GM21360 (cell line): ENCODE results near the gene SSU72.
"Not testable (repeated sequence)": the region's sequence is repeated elsewhere in the genome, so short reads cannot be mapped to it uniquely, and the experiment has no call there.

Experiments used
- ATAC-seq: cut with Tn5 transposase; IDR thresholded peaks from one replicate; pipeline ENCODE4 v1.9.1; 2021; ENCODE audit warnings: mild to moderate bottlenecking, moderate library complexity; ENCODE audit not compliant: unreplicated experiment

Gene SSU72

DNA sequence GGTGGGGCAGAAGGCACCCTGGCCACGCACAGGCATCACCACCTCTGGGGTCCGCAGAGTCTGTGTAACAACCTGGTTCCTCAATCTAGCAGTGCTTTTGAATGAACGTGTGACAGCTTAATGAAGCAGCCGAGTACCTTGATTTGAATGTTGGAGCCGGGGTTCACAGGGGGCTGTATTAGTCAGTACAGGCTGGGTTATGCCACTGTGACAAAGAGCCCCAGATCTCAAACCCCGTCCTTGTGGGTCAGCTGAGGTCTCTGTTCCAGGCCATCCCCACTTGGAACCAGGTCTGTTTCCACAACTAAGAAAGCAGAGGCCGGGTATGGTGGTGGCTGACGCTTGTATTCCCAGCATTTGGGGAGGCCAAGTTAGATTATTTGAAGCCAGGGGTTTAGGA lies 44.7 kb downstream of the SSU72 start:
- no peak for ATAC-seq

DNA sequence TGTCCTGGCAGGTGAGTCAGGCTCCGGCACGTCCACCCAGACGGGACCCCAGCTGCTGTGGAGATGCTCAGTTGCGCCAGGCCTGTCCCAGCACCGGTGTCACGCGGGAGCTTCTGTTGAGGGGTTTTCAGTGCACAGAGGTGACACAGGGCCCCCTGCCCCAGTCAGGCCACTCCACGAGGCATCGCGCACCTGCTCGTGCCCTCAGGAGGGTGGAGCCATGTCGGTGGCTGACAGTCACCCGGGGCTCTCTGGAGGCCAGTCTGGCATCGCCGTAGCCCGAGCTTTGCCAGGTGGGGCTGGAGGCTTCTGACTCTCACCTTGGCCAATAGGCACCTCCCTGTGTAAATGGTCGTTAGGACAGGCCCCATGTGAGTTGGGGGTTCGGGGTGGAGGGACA lies 45.3 kb downstream of the SSU72 start:
- no peak for ATAC-seq

DNA sequence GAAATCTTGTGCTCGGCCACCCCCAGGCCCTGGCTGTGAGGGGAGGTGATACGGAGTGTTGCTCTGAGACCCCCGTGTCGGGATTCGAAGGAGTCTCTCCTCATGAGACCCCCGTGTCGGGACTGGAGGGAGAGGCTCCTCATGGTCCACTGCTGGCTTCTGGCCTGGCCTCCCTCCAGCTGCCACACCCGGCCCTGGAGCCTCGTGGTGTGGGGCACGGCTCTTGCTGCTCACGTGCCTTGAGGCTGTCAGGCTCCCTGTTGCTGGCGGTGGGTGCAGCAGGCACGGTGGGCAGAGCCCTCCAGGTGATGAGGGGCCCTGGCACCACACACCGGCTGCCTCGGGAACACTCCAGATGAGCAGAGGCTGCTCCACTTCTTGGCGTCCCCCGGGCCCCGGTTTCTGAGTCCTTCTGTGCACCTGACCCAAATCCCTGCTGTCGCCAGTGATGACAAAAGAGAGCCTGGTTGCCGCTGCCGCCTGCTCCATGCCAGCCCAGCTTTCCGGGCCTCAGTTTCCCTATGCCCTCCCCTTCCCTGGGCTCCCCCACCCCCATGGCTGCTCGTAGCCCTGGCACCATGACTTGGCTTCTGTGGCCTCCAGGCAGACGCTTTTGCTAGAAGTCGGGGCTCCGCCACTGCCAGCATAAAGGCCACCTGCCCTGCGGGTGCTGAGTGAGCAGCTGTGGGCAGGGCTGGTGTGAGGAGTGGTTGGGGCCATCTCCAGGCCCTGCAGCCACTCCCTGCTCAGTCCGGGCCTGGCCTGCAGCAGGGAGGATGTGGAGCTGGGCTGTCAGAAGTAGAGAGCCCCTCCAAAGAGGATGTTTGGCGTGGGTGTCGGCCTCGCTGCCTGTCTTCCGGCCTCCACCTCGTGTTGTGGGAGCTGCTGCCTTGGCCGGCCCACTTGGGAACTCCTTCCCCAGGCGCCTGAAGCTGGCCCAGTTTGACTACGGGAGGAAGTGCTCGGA lies 46.1 kb downstream of the SSU72 start:
- no peak for ATAC-seq

DNA sequence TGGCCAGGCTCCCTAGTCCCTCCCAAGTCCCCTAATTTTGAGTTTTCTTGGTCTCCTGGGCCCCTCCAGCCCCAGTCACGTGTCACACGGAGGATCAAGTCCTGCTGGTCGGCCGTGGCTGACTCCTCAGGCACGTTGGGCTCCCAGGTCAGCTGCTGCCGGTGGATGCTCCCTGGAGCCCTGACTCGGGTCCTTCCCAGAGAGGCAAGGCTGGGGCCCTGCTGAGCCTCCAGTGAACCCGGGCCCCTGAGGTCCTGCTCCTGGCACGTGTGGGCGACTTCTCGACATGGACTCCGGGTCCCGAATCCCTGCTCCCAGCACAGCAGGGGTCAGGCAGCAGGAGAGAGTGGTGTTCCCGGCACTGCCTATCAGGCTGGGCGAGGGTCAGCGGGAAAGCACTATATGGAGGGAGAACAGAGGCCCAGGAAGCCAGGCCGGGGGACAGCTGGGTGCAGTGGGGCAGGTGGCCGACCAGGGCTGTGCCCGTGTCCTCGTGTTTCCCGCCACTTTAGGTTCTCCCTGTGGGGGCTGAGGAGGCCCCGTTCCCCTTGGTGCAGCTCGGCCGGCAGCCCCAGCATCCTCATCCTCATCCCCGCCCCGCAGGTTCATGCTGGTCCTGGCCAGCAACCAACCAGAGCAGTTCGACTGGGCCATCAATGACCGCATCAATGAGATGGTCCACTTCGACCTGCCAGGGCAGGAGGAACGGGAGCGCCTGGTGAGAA lies 47.4 kb downstream of the SSU72 start:
- ATAC-seq = no peak

DNA sequence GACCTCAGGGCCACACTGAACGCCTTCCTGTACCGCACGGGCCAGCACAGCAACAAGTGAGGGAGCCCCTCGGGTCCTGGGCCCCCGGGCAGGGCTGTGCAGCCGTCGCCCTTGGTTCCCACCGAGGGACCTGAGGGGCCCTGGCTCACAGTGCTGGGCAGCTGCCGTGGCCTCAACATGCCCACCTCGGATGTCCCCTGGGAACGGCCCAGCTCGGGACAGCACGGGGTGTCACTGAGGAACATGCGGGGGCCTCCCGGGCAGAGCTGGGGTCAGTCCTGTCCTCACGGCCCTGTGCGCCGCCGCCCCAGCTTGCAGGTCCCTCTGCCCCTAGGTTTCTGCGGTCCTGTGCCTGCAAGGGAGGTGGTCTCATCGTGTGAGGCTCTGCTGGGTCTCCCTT lies 48.2 kb downstream of the SSU72 start:
- not testable (repeated sequence) for ATAC-seq

DNA sequence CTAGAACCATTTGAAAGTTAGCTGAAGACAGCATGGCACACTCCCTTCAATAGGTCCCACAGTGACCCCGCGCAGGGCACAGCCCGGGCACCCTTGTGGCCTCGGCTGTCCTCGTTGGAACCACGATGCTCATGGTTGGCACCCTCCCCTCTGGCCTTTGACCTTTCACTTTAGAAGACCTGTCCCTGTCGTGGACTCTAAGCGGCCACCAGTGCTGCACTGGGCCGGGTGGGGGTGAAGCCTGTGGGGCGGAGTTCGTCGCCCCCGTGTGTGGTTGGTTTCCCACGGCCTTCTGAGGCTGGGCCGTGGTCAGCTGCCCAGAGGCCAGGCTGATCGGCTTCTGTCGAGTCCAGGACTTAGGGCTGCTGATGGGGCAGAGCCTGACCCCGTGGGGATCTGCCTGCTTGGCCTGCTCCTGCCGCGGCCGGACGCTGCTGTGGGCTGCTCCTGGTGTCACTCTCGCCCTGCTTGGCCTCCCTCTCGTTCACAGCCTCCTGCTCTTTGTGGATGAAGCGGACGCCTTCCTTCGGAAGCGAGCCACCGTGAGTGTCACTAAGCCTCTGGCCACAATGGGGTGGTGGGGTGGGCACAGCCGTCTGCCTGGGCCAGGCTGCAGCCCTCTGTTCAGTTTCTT lies 49.8 kb downstream of the SSU72 start:
- not testable (repeated sequence) for ATAC-seq

DNA sequence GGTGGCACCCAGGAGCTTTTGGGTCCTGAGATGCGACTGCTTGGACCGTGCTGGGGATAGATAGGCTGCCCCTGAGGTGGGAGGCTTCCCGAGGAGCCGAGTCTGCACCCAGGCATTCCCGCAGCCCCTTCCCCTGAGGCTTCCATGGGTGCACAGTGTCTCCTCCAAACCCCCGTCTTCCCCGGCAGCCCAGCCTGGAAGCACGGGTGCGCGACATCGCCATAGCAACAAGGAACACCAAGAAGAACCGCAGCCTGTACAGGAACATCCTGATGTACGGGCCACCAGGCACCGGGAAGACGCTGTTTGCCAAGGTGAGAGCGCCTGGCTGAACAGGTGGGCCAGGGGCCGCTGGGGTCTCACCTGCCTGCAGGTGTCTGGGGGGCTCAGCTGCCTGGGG lies 51.0 kb downstream of the SSU72 start:
- not testable (repeated sequence) for ATAC-seq

DNA sequence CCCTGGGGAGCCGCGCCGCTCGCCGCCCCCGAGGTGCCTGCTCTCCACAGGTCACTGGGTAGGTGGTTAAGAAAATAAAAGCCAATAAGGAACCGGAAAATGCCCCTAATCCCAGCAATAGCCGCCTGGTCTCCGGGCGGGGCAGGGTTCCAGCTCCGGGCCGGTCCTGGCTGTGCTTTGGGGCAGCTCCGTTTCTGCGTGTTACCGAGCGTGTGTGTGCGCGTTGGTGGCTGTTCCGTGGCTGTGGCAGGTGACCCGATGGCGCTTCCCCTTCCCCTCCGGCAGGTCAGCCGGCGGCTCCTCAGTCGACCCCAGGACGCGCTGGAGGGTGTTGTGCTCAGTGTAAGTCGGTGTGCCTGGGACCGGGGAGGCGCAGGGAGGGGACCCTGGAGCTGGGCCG lies 51.4 kb downstream of the SSU72 start:
- not testable (repeated sequence) for ATAC-seq

DNA sequence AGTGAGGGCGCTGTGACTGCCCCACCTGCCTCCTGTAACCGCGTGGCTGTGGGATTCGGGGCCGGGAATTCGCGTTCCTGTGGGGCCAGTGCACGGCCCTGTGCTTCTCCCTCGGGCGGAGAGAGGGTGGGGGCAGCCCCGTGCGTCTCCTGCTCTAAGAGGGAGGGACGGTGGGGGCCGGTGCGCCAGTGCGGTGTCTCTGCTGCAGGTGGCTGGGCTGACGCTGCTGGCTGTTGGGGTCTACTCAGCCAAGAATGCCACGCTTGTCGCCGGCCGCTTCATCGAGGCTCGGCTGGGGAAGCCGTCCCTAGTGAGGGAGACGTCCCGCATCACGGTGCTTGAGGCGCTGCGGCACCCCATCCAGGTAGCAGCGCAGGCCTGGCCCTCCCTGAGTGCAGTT lies 52.1 kb downstream of the SSU72 start:
- ATAC-seq = not testable (repeated sequence)

DNA sequence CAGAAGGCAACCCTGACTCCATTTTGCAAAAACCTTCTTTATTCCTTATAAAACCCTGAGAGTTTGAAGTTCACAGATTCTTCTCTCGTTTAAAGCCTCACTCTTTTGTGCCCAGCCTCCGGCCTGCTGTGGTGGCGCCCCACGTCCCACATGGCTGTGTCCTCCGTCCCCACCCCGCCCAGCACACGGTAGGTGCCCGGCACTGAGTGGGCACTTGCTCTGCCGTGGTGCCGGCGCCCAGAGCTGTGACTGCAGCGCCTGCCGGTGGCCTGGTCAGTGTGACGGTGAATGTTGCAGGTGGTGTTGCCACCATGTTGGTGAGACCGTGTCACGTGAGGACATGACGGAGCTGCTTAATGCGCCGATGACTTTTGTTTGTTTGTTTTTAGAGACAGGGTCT lies 53.3 kb downstream of the SSU72 start:
- ATAC-seq = no peak

DNA sequence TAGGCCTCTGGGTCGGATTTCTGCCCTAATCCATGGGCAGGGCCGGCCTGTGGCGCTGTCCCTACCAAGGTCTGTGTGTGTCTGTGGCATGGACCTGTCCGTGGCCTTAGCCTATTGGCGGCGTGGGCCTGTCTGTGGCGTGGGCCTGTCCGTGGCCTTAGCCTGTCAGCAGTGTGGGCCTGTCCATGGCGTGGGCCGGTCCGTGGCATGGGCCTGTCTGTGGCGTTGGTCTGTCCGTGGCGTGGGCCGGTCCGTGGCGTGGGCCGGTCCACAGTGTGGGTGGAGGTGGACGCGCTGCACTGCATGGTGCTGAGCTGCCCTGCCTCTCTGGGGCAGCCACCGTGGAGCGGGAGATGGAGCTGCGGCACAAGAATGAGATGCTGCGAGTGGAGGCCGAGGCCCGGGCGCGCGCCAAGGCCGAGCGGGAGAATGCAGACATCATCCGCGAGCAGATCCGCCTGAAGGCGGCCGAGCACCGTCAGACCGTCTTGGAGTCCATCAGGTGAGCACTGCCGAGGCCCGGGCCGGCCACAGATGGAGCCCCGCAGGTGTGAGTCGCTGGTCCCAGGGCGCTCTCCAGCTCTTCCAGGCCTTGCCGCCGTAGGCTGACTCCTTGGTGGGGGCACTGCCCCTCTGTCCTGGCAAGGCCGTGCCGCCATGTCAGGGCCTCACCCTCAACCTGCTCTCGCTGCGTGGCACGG lies 54.7 kb downstream of the SSU72 start:
- not testable (repeated sequence) for ATAC-seq

DNA sequence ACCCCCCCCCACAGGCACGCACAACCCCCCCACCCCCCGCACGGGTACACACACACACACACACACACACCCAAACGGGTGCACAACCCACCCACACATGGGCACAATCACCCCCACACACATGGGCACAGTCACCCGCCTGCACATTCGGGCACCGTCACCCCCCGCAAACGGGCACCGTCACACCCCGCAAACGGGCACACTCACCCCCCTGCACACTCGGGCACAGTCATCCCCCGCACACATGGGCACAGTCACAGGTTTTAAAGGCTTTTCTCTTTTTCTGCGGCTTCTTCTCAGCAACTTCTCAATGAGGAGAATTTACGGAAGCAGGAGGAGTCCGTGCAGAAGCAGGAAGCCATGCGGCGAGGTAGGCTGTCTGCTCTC lies 56.0 kb downstream of the SSU72 start:
- not testable (repeated sequence) for ATAC-seq

DNA sequence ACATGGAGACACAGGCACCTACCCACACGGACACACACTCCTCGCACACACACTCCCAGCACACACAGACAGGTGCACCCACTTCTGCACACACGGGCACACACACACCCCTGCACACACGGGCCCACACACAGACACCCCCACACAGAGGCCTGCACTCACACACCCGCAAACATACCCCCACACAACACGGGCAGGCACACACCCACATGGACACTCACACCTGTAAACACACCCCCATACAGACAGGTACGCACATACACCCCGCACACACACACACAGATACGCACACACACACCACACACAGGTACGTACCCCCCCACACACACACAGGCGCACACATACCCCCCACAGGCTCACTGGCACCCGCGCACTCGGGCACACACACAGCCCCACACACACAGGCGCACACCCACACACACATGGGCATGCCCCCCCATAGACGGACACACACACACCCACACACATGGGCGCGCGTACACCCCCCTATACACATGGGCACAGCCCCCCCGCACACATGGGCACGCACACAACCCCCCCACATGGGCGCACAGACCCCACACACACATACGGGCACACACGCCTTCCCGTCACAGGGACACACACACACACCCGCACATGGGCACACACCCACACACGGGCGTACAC lies 56.6 kb downstream of the SSU72 start:
- ATAC-seq = no peak

DNA sequence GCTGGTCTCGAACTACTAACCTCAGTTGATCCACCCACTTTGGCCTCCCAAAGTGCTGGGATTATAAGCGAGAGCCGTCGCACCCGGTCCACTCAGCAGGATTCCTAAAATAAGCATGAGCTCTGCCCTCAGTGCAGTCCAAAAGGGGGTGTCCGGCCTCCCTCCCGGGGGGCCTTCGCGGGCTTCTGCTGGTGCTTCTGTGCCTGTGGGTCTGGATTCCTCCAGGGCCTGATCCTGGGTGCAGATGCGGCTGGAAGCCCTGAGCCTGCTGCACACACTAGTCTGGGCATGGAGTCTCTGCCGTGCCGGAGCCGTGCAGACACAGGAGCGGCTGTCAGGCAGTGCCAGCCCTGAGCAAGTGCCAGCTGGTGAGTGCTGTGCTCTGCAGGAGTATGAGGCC lies 57.7 kb downstream of the SSU72 start:
- not testable (repeated sequence) for ATAC-seq

DNA sequence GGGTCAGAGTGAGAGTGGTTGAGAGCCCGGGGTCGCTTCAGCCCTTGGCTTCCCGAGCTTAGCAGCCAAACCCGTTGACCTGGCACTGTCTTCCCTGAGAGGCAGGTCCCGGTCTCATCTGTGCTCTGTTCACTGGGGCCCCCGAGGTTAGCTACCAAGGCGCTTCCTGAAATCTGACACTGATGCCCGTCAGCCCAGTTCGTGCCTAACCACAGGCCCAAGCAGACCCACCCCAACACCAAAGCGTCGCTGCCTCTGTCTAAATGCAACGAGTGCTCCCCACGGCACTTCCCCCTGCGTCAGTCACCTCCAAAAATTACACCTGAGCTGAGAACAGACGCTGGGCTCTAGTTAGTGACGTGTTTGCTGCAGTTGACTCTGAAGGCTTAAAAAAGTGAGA lies 60.3 kb downstream of the SSU72 start:
- not testable (repeated sequence) for ATAC-seq

DNA sequence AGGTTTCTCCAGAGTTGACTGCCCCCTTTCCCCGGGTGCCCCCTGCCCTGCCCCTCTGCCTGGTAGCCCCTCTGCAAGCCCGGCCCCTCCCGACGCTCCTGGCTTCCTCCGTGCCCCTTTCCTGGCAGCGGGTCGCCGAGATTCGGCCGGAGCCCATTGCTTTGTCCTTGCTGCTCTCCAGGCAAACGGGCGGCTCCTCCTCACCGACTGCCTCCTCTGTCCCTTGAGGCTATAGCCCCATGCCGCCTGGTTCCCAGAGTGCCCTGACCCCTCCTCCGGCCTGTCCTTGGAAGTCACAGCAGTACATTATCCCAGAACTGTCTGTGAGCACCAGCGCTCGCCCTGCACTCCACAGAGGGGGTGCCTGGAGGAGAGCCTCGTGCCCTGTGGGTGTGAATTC lies 61.0 kb downstream of the SSU72 start:
- not testable (repeated sequence) for ATAC-seq

DNA sequence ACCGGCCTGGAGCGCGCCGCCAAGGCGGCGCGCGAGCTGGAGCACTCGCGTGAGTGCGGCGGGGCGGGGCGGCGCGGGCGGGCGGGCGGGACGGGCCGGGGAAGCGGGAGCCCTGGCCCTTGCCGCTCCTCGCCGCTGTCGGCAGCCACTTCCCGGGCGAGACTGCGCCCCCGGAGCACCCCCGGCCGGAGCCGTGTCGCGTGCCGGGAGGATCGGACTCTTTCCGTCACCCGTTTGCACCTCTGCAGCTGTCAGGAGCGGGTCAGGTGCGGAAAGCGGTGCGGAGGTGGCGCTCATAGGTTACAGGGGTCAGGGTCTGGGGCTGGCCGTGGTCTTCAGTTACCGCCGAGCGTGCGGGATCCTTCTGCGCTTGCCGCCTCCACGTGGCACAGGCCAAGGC lies 62.2 kb downstream of the SSU72 start:
- ATAC-seq = peak; percentile 12

DNA sequence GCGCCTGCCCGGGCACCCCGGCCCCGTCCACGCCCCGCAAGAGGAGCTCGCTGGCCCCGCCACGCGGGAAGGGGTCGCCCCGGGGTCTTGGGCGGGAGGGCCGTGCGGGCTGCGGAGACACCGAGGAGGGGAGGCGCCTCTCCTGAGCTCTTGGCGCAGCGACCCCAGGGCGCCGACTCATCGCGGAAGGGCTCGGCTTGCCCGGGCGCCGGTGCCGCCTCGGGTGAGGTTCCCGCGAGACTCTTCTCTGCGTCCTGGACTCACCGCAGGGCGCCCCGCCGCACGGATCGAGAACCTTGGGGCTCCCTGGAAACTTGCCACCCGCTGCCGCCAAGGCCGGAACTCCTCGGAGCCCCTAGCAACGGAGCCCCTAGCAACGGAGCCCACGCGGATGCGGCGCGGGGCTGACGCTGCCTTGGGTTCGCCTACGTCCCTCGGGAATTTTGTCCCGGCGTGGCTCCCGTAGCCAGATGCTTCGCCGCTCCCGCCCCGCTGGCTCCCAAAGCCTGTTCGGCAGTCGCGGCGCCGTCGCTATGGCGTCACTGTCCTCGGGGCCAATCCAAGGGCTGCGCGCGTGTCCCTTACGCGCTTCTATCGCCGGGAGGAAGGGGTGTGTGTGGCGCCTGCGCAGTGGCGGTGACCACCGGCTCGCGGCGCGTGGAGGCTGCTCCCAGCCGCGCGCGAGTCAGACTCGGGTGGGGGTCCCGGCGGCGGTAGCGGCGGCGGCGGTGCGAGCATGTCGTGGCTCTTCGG lies 63.0 kb downstream of the SSU72 start, which contains the start of gene ATAD3A:
Gene ATAD3A (plus strand): TSS at position 630 of the 753 bp plus-strand sequence. CDS start 107 bp downstream, at position 737.
- ATAC-seq = peak; percentile 87

DNA sequence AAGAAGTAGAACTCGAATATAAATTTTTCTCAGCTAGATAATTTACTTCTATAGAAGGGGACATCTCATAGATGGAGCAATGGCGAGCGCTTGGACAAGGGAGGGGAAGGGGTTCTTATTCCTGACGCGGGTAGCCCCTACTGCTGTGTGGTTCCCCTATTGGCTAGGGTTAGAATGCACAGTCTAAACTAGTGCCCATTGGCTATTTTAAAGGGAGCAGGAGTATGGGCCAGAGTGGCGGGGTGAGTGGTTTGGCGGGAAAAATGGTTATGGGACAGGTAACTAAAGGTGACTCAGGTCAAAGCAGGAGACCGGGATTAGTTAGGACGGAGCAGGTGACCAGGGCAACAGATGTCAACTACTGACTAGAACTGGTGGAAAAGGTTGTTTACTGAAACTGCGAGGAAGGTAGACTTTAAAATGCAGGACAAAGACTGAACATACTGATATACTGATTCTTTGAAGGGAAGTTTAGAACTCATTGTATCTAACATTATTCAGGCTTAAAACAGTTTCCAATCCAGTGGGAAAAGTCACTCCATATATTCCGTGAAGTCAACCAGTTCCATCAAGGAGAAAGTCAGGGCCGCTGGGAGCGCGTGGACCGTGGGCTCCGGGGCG lies 63.6 kb downstream of the SSU72 start:
- ATAC-seq = no peak
